ENCODE measurements around the gene ANKRD44.
"Not testable (repeated sequence)": the region's sequence is repeated elsewhere in the genome, so short reads cannot be mapped to it uniquely, and the experiment has no call there.

The ANKRD44 gene

GRCh38 chr2:197241153-197241552 lies 69.4 kb downstream of the ANKRD44 start:
- DNase-seq (ENCODE audit: extremely low read depth in 1 of 2, low read depth in 1 of 2), result no peak

- no peak for DNase-seq (ENCODE audit: extremely low read depth in 1 of 2, low read depth in 1 of 2)
Observed at GRCh38 chr2:197240421-197241041, 70.0 kb downstream of the ANKRD44 start.

- DNase-seq (ENCODE audit: extremely low read depth in 1 of 2, low read depth in 1 of 2), result not testable (repeated sequence)
Observed at GRCh38 chr2:197240018-197240417, 70.6 kb downstream of the ANKRD44 start.

- DNase-seq (ENCODE audit: extremely low read depth in 1 of 2, low read depth in 1 of 2), result no peak
Observed at GRCh38 chr2:197239434-197239833, 71.1 kb downstream of the ANKRD44 start.

GRCh38 chr2:197238043-197238365 lies 72.6 kb downstream of the ANKRD44 start:
- no peak for DNase-seq (ENCODE audit: extremely low read depth in 1 of 2, low read depth in 1 of 2)

- no peak for DNase-seq (ENCODE audit: extremely low read depth in 1 of 2, low read depth in 1 of 2)
Observed at GRCh38 chr2:197237291-197238042, 73.1 kb downstream of the ANKRD44 start.

GRCh38 chr2:197236816-197237215 lies 73.8 kb downstream of the ANKRD44 start:
- DNase-seq (ENCODE audit: extremely low read depth in 1 of 2, low read depth in 1 of 2), result no peak

- no peak for DNase-seq (ENCODE audit: extremely low read depth in 1 of 2, low read depth in 1 of 2)
Observed at GRCh38 chr2:197236159-197236558, 74.4 kb downstream of the ANKRD44 start.

GRCh38 chr2:197235711-197236110 lies 74.9 kb downstream of the ANKRD44 start:
- no peak for DNase-seq (ENCODE audit: extremely low read depth in 1 of 2, low read depth in 1 of 2)

GRCh38 chr2:197234671-197235191 lies 75.8 kb downstream of the ANKRD44 start:
- no peak for DNase-seq (ENCODE audit: extremely low read depth in 1 of 2, low read depth in 1 of 2)

- no peak for DNase-seq (ENCODE audit: extremely low read depth in 1 of 2, low read depth in 1 of 2)
Observed at GRCh38 chr2:197233473-197233872, 77.1 kb downstream of the ANKRD44 start.

- DNase-seq (ENCODE audit: extremely low read depth in 1 of 2, low read depth in 1 of 2), result no peak
Observed at GRCh38 chr2:197232010-197232409, 78.6 kb downstream of the ANKRD44 start.

GRCh38 chr2:197229509-197230443 lies 80.8 kb downstream of the ANKRD44 start:
- no peak for DNase-seq (ENCODE audit: extremely low read depth in 1 of 2, low read depth in 1 of 2)

GRCh38 chr2:197223451-197223850 lies 87.1 kb downstream of the ANKRD44 start:
- DNase-seq (ENCODE audit: extremely low read depth in 1 of 2, low read depth in 1 of 2), result no peak

GRCh38 chr2:197219636-197220035 lies 90.9 kb downstream of the ANKRD44 start:
- DNase-seq (ENCODE audit: extremely low read depth in 1 of 2, low read depth in 1 of 2), result no peak

- no peak for DNase-seq (ENCODE audit: extremely low read depth in 1 of 2, low read depth in 1 of 2)
Observed at GRCh38 chr2:197217541-197217940, 93.0 kb downstream of the ANKRD44 start.

- no peak for DNase-seq (ENCODE audit: extremely low read depth in 1 of 2, low read depth in 1 of 2)
Observed at GRCh38 chr2:197216361-197216979, 94.1 kb downstream of the ANKRD44 start.

GRCh38 chr2:197215748-197216360 lies 94.7 kb downstream of the ANKRD44 start:
- DNase-seq (ENCODE audit: extremely low read depth in 1 of 2, low read depth in 1 of 2), result no peak

- DNase-seq (ENCODE audit: extremely low read depth in 1 of 2, low read depth in 1 of 2), result no peak
Observed at GRCh38 chr2:197212344-197213262, 98.0 kb downstream of the ANKRD44 start.
